ENCODE measurements around the gene TNKS2.

- TF ChIP-seq POLR2A (IDR thresholded peaks at IDR 0.05) (no peak), CTCF (IDR thresholded peaks at IDR 0.05 in 8 of 11, conservative IDR thresholded peaks at IDR 0.05 in 3 of 11) (no peak)
Observed at GRCh38 chr10:91820144-91820543, 21.9 kb downstream of the TNKS2 start.
